Cardiac fibroblast (primary cell): ENCODE data around the gene CHCHD3.

Source experiments
- DNase-seq, 2 donors: peaks; one replicate each; pipeline versions ENCODE4 v3.0.0 to v3.0.0-alpha.2; 2010; ENCODE audit warnings: low read depth in 2 of 2
- H3K4me3 ChIP-seq, 2 donors: replicated peaks in 1 of 2; 1 replicate in 1 of 2; 2 replicates in 1 of 2; pipeline ENCODE4 v1.5.1; 2011; ENCODE audit warnings: low read depth in 2 of 2, low read length in 2 of 2, mild to moderate bottlenecking in 2 of 2, moderate library complexity in 1 of 2
- CTCF ChIP-seq: IDR thresholded peaks from one replicate; pipeline ENCODE4 v1.5.1; 2011; ENCODE audit warnings: low read depth, mild to moderate bottlenecking, low read length, inconsistent platforms

The CHCHD3 gene

DNA sequence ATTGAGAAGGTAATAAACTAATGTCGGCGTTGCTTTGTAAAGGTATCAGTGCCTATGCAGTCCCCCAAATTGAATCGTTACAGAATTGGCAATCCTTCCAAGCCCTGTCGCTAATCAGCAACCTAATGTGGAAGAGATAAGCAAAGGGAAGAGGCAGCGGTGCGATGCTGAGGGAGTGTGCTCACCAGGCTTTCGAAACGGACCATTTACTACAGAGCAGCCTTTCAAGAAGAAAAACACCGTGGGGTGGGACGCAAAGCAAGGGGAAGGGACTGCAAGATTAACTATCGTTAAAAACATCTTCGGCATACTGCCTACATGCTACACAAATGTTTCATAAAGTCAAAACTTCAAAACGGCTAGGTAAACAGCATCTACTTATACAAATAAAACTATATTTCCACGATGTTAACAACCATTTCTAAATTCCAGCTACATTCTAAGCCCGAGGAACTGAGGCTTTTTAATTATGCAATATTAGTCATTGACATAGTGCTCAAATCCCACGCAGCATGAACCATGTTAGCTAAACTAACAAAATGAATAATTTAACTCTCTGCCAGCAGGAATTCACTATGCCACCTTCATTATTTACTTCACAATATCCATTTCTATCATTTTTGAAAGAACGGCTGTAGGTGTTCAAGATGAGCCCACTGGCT, 85.2 kb downstream of the CHCHD3 start:
- no peak for DNase-seq
- no peak overlapping the region for H3K4me3 ChIP-seq
- TF ChIP-seq CTCF, result no peak

DNA sequence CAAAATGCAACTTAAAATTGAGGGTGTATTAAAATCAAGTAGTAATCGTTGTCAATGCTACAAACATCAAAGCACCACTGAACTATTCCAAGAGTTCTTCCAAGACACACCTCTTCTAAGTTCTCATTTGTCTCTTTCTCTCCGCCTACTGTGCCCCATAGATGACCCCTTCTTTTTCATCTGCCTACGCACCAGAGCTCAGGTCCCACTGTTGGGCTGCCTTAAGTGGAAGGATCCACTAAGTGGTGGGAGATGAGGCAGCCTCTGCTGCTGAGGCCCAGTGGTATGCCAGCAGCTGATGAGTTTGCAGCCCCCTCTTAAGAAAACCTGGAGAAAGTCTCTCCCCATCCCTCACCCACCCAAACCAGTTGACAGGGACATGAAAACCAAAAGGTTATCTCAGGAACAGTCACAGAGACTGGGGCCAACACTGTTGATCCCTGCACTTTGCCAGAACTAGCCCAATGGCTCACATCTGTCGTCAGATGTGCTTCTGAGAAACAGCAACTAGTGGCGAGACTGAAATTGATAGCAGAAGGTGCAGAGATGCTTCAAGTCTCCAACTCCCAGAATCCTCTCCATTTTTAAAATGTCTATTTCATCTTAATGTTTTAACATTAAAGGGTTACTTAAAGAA, 88.4 kb downstream of the CHCHD3 start:
- H3K4me3 ChIP-seq, result no peak overlapping the region

DNA sequence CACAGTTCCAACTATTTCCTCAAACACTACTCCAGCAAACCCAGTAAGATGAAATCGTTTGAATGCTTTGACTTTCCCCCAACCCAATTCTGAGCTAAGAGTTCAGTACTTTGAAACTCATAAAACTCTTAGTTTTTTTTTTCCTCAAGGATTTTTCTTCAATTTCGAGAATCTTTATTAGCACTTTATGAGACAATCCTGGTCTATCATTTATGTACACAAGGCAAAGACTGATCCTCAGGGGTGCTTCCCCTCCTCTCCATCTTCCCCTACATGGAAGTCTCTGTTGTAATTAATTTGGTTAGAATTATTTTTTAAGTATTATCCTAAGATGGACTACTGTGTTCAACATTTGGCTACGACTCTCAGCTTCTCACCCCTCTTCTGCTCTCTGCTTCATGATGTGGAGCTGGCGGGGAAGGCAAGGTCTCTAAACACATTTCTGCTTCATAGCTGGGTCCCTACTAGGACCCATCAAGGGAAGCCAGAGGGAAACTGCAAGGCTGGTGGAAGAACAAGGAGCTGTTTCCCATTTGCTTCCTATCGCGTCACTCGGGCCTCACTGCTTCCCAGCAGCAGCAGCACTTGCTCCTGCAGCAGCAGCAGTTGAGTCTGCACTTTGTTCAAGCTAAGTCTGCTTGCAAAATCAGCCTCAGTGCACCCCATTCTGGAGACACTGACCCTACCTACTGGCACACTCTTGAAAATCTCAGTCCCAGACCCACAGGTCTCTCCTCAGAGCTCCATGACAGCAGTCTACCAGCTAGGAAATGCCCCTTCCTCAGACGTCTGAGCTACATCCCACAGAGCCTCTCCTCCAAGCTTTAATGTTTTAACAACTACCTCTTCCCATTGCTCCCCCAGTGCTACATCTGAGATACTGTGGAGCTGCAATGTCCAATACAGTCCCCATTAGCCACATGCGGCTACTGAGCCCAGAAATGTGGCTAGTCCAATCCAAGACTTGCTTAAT, 90.0 kb downstream of the CHCHD3 start:
- DNase-seq, result no peak
- TF ChIP-seq CTCF, result no peak
- no peak overlapping the region for H3K4me3 ChIP-seq

More for the DNA sequence above, 88.4 kb downstream of the CHCHD3 start:
- no peak for DNase-seq
- no peak for TF ChIP-seq CTCF

DNA sequence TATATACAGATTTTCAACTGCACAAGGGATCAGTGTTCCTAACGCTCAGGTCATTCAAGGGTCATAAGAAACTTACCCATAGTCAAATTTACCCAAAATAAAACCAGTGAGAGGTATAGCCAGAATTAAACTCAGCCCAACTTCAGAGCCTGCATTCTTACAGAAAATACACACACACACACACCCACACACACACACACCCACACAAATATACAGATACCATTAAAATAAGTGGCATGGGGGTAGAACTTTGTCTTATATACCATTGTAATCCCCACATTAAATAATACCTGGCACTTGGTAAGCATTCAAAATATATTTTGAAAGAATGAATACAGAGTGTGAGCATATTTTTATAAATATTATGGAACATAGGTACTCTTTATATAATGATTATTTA, 93.8 kb downstream of the CHCHD3 start:
- DNase-seq, result no peak
- TF ChIP-seq CTCF, result no peak

DNA sequence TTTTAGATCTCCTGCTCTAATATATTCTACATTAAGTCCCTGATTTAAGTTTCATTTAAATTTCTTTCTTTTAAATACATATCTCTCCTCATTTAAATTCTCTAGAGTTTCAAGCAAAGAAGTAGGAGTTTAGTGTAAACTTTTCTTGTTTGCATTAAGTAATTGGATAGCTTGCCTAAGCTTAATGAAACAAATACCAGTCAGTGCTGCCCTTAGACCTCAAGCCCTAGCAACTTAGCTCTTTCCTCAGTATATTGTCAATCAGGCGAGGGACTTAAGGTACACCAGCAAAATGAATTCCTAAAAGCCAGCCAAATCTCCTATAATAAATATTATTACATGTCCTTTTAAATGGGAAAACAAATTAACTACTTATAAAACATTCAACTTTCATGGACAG, 101.5 kb downstream of the CHCHD3 start:
- no peak for DNase-seq
- H3K4me3 ChIP-seq, result no peak overlapping the region
- TF ChIP-seq CTCF, result no peak

More for the DNA sequence above, 93.8 kb downstream of the CHCHD3 start:
- no peak overlapping the region for H3K4me3 ChIP-seq

DNA sequence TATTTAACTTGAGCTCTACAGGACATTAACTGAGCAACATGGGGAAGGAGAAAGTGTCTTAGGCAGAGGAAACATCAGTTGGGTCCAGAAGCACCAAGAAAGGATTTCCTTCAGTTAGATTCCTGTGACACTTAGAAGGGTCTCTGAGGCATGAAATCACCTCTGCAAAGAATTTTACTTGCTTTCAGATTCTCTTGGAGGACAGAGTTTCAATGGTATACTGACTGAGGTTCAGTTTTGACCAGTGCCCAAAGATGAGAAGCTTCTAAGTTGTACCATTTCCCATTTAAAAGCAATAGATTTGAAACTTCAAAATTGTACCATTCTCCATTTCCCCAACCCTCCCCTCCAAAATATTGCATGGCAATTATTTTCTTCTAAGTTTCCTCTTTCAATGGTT, 102.4 kb downstream of the CHCHD3 start:
- TF ChIP-seq CTCF, result no peak
- no peak overlapping the region for H3K4me3 ChIP-seq
- DNase-seq, result no peak
